ENCODE results near the gene MRGPRG. TPM values are rescaled to one million over a fixed set of nuclear protein-coding genes. Genes with fewer than 3 reads are reported as not detected.

Gene MRGPRG
- total and polyA plus RNA-seq, 9 of the 15 experiments (the other 6 are each of a cell fraction or from before 2014, with no cell fraction given) = not detected

DNA sequence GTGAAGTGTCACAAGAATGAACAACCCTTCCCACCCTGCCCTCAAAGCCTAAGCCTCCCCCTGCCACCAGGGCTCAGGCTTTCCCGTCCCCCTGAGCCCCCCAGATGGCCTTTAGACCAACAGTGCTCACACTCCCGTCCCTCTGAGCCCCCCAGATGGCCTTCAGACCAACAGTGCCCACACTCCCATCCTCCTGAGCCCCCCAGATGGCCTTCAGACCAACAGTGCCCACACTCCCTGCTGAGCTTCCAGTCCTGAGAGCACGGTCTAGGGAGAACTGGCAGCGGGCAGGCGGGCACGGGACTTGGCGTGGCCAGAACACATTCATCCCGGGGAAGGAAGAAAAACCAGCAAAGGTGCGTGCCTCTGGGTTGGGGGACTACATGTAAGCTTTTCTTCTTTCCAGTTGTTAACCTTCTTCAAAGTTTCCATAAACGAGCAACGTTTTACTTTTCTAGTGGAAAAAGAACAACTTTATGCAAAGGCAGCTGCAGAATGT, 2.5 kb downstream of the MRGPRG start:
- peaks cover 0 to 7% of the 10 kb centered on the region in 2 experiments; a peak in 1 of 5 replicates for H3K27me3 ChIP-seq (ENCODE audit: control insufficient read depth in 2 of 2, insufficient read depth in 2 of 2, low read length in 2 of 2)
- CTCF ChIA-PET (ENCODE audit: low intra/inter-chr PET ratio) = interaction anchor here (0.7 to 2.0 kb wide), 2 partner anchors 106 to 177 kb away, joined by 3 to 16 read pairs; no protein-coding TSS in a partner anchor
- H3K4me2 ChIP-seq (ENCODE audit: insufficient read depth, low read length) = no peak overlapping the region
- no peaks in the 10 kb centered on the region for H3K9me3 ChIP-seq (replicated peaks; ENCODE audit: control insufficient read depth, insufficient read depth, low read depth, low read length)
- no peak overlapping the region for H3K4me3 ChIP-seq
- BruUV-seq (replicated peaks) = no TSS peak
- H3K79me2 ChIP-seq (ENCODE audit: control insufficient read depth, insufficient read depth, low read length) = no peaks in the 10 kb centered on the region
- TF ChIP-seq HNRNPK (IDR thresholded peaks at IDR 0.05; ENCODE audit: low read depth, low read length, poor library complexity, severe bottlenecking) = no peak
- no peaks in the 10 kb centered on the region for H4K20me1 ChIP-seq (replicated peaks; ENCODE audit: control insufficient read depth, insufficient read depth, low read length)
- no peaks in the 10 kb centered on the region for H3K9me1 ChIP-seq (ENCODE audit: control insufficient read depth, insufficient read depth, low read length)
- no peak for ATAC-seq
- no peak for FAIRE-seq
- no peak overlapping the region for H3K9ac ChIP-seq (ENCODE audit: insufficient read depth in 1 of 2, low read depth in 2 of 2, low read length in 2 of 2)
- no peak overlapping the region for H2AFZ ChIP-seq (ENCODE audit: low read depth, low read length)
- H3K36me3 ChIP-seq (ENCODE audit: control insufficient read depth, insufficient read depth, low read length) = no peaks in the 10 kb centered on the region
- DNase-seq (ENCODE audit: extremely low read depth in 1 of 4, low spot score in 3 of 4) = no peak
- H3K27ac ChIP-seq (ENCODE audit: extremely low read depth, low read depth, low read length) = no peak overlapping the region
- POLR2A ChIA-PET = interaction anchor here (0.6 to 1.6 kb wide), 3 partner anchors 17 to 192 kb away, joined by 3 to 7 read pairs (median 3); no protein-coding TSS in a partner anchor
- peaks cover 8 to 57% of the 10 kb centered on the region in 2 experiments; a peak in 4 of 5 replicates for H3K4me1 ChIP-seq (replicated peaks in 1 of 2; ENCODE audit: control insufficient read depth in 2 of 2, insufficient read depth in 2 of 2, low read length in 2 of 2)
- WGBS (ENCODE audit: insufficient coverage, low coverage, missing lambda C conversion rate) = 9% methylated on average over 5 of the region's 11 CpGs
- in situ Hi-C loops (cut with MboI) = no loop called here
- intact Hi-C loops (cut with micrococcal nuclease) = loop anchor here (2.0 to 5.0 kb wide), 2 partner anchors 47 to 191 kb away; no protein-coding TSS in a partner anchor

DNA sequence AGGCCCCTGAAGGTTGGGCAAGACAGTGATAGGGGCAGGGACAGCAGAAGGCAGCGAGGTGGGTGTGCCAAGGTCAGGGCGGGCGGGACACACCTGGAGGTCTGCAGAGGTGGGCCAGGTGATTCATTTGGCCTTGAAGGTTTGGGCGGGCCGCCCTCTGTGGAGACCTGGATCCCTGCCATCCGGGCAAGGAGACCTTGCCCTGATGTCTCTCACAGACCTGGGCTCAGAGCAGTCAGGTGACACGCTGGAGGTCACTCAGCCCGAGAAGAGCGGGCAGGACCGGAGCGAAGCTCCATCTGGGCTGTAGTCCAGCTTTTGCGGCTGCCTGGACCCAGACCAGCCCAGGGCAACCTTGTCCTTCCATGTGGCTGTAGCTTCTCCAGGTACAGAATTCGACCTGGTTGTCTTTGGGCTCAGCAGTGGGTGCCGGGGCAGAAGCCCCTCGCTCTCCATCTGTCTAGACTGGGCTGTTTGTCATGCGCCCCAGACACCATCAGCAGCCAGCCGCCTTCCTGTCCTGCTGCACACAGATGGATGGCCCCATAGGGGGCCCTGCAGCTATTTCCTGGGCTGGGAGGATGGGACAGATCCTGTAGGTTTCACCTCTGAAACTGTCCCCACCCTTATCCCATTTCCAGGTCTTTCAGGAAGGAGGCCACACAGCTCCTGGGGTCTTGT, 3.1 kb downstream of the MRGPRG start:
- ATAC-seq (no peak), FAIRE-seq (no peak), DNase-seq (ENCODE audit: extremely low read depth in 1 of 4, low spot score in 3 of 4) (no peak)
- no peak overlapping the region for H3K4me2 ChIP-seq (ENCODE audit: insufficient read depth, low read length)
- no peak overlapping the region for H2AFZ ChIP-seq (ENCODE audit: low read depth, low read length)
- no peaks in the 10 kb centered on the region for H3K79me2 ChIP-seq (ENCODE audit: control insufficient read depth, insufficient read depth, low read length)
- no peaks in the 10 kb centered on the region for H3K9me1 ChIP-seq (ENCODE audit: control insufficient read depth, insufficient read depth, low read length)
- intact Hi-C loops (cut with micrococcal nuclease) (loop anchor here (2.0 to 5.0 kb wide), 2 partner anchors 47 to 192 kb away; no protein-coding TSS in a partner anchor), in situ Hi-C loops (cut with MboI) (no loop called here)
- CTCF ChIA-PET (ENCODE audit: low intra/inter-chr PET ratio) = interaction anchor here (0.6 kb wide), 1 partner anchor 104 kb away, joined by 3 read pairs; no protein-coding TSS in a partner anchor
- H3K27ac ChIP-seq (ENCODE audit: extremely low read depth, low read depth, low read length) = no peak overlapping the region
- POLR2A ChIA-PET = interaction anchor here (0.6 to 1.6 kb wide), 4 partner anchors 17 to 192 kb away, joined by 3 to 7 read pairs (median 3); no protein-coding TSS in a partner anchor
- peaks cover 4 to 51% of the 10 kb centered on the region in 2 experiments; a peak in 3 of 5 replicates for H3K4me1 ChIP-seq (replicated peaks in 1 of 2; ENCODE audit: control insufficient read depth in 2 of 2, insufficient read depth in 2 of 2, low read length in 2 of 2)
- H3K36me3 ChIP-seq (ENCODE audit: control insufficient read depth, insufficient read depth, low read length) = no peaks in the 10 kb centered on the region
- BruUV-seq (replicated peaks) = no TSS peak
- TF ChIP-seq DIDO1 (tag; IDR thresholded peaks at IDR 0.05; ENCODE audit: low read depth) = no peak
- H3K9ac ChIP-seq (ENCODE audit: insufficient read depth in 1 of 2, low read depth in 2 of 2, low read length in 2 of 2) = 0 out of 4 replicates have a peak overlapping the region, but pooled peaks of 1 of the 2 experiments have one; percentile 48
- peaks cover 0 to 7% of the 10 kb centered on the region in 2 experiments; a peak in 1 of 5 replicates for H3K27me3 ChIP-seq (ENCODE audit: control insufficient read depth in 2 of 2, insufficient read depth in 2 of 2, low read length in 2 of 2)
- no peaks in the 10 kb centered on the region for H3K9me3 ChIP-seq (replicated peaks; ENCODE audit: control insufficient read depth, insufficient read depth, low read depth, low read length)
- no peak overlapping the region for H3K4me3 ChIP-seq
- WGBS (ENCODE audit: insufficient coverage, low coverage, missing lambda C conversion rate) = 16% methylated on average over 15 of the region's 17 CpGs
- H4K20me1 ChIP-seq (replicated peaks; ENCODE audit: control insufficient read depth, insufficient read depth, low read length) = no peaks in the 10 kb centered on the region

All from K562 (cell line).